Measurements from ENCODE around the gene TMEM61.

Gene TMEM61

DNA sequence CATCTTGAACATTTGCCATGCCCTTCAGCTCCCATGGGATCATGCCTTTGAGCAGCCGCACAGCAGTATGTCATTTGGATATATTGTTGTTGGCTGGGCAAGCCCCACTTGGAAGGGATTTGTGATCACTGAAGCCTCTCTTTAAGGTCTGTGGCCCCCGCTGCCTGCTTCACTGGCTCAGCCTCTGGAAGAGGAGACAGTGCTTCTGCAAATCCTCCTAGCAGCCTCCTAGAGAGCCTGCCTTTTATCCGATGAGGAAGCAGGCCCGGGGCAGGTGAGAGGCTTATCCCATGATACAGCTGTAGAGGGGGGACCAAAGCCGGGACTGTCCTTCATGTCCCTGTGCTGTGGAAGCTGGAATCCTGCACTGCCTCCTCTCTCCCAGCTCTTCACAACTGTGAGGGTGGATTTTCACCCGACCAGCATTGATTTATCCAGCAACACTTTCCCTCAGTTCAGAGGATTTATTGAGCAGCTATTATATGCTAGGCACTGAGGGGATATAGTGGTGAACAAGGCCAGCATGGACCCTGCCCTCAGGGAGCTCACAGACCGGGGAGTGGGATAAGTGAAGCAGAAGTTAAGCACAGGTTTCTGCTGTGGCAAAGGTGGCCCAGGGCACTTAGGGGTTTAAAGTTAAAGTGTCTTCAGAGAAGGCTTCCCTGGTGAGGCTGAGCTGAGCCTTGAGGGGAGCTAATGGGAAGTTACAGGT lies 3.9 kb downstream of the TMEM61 start:
- FAIRE-seq = peak; percentile 5

DNA sequence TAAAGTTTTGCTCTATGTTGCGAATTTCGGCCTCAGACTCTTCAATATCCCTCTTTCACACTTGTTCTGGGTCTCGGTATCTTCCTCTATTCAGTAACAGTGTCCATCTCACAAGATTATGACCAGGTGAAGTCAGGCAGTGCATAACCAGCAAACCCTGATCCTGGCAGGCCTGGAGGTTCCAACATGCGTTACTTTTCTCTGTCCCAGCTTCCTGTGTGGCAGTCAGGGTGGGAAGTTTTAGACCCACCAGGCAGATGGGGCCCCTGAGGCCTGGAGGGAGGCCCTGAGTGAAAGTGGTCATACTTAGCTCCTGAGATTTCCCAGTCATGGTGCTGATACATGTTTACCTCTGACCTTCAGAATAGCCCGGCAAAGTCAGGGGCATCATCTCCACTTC lies 5.1 kb downstream of the TMEM61 start:
- FAIRE-seq (no peak), DNase-seq (ENCODE audit: low spot score) (no peak)

More for the DNA sequence above, 3.9 kb downstream of the TMEM61 start:
- no peak for DNase-seq (ENCODE audit: low spot score)

DNA sequence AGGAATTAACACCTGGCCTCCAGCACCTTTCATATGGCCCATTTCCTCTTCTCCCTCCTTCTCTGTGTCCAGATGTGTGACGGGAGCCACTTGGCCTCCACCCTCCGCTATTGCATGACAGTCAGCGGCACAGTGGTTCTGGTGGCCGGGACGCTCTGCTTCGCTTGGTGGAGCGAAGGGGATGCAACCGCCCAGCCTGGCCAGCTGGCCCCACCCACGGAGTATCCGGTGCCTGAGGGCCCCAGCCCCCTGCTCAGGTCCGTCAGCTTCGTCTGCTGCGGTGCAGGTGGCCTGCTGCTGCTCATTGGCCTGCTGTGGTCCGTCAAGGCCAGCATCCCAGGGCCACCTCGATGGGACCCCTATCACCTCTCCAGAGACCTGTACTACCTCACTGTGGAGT lies 5.6 kb downstream of the TMEM61 start:
- FAIRE-seq (no peak), DNase-seq (ENCODE audit: low spot score) (no peak)

DNA sequence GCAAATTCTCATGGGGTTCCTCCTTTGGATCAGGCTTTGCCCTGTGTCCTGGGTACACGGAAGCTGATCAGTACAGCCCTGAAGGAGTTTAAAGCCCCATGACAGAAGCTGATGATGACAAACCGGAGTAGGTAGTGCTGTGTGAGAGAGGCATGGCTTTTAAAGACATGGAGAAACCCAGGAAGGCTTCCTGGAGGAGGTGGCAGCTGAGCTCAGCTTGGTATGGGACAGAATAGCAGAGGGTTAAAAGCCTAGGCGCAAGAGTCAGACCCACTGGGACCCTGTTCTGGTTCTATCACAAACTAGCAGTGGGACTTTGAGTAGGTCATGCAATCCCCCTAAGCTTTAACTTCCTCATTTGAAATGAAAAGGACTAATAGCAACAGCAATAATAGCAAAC lies 6.1 kb downstream of the TMEM61 start:
- no peak for FAIRE-seq
- no peak for DNase-seq (ENCODE audit: low spot score)

DNA sequence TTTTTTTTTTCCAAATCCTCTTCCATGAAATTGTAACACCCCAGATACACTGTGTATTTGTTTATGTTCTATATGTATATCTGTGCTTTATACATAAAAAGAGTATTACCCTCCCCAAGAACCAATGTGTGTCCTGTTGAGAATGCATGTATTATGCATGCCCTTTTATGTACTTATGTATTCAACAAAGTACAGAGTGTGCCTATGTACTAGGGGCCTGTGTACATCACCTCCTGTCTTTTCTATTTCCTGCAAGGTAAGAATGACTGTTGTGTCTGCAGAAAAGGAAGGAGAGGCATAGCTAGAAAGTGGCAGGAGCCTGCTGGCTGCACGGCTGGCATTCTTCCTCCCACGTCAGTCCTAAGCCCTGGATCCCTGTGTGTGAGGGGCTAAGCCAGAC lies 7.0 kb downstream of the TMEM61 start:
- DNase-seq (ENCODE audit: low spot score) (no peak), FAIRE-seq (no peak)

DNA sequence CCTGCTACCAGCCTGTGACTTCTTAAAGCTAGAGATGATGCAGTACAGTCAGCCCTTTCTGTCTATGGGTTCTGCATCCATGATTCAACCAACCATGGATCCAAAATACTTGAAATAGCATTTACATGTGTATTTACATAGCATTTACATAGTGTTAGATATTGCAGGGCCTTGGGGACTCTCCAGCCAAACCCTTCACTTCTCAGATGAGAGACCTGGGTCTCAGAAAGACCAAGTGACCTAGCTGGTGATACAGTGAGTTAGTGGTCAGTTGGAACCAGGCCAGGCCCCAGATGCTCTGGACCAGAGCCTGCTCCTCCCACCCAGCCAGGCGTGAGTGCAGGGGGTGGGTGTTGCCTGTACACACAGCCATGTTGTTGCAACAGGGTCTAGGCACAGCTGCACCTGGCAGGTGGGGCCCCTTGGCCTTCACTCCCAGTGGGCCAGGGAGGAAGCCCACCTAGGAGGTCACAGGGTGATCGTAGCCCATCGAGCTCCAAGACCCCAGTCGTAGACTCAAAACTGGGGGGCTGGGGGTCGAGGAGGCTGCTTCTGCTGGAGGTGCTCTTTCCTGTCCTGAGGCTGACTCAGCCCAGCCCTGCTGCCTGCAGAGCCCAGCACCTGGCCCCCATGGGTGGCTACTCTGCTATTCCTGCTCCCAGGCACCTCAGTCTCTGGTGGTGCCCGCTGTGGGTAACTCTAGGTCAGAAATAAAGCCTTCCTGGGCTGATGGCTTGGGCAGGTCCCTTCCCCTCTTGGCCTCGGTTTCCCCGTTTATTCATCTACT lies 7.7 kb downstream of the TMEM61 start:
- DNase-seq (ENCODE audit: low spot score) = no peak
- no peak for FAIRE-seq

- DNase-seq (ENCODE audit: low spot score) = no peak
Measured at GRCh38 chr1:54988975-54989374, 8.5 kb downstream of the TMEM61 start.

DNA sequence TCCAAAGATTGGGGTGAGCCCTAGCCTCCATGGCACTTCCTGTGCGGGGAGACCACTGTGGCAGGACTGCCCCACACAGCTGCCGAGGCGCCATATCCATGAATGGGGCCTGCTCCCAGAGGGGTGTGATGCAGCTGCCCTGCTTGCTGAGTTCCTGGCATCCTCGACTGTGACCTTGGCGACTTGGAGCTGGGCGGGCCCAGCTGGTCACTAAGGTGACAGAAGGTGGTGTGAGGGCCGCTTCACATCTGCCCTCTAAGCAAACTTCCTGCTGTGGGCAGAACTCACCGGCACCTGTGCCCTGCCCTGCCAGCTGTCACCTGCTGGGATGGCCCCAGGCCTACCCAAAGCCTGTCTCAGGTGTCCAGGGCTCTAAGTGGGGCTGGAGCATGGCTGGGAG lies 9.0 kb downstream of the TMEM61 start:
- FAIRE-seq = peak; percentile 5

More at GRCh38 chr1:54988975-54989374, 8.5 kb downstream of the TMEM61 start:
- no peak for FAIRE-seq

GRCh38 chr1:54989968-54990810 lies 9.8 kb downstream of the TMEM61 start:
- FAIRE-seq = no peak
- peak; percentile 21 for DNase-seq (ENCODE audit: low spot score)

More for the DNA sequence above, 9.0 kb downstream of the TMEM61 start:
- no peak for DNase-seq (ENCODE audit: low spot score)

DNA sequence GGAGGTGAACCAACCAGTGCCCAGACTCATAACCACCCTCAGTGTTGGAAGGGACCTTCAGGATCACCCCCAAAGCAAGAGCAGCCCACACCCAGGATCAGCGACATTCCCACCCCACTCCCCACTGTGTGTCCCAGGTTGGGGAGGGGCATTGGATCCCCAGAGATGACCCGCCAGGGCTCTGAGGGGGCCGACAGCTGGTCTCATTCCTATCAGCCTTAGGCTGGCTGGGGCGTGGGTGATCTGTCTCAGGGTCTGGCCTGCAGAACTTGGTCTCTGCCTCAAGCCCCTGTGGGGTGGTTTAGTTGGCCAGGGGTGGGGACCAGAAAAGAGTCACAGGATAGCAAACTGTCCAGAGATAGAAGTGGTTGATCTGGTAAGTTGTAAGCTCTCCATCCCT lies 10.5 kb downstream of the TMEM61 start:
- no peak for DNase-seq (ENCODE audit: low spot score)
- FAIRE-seq = no peak

DNA sequence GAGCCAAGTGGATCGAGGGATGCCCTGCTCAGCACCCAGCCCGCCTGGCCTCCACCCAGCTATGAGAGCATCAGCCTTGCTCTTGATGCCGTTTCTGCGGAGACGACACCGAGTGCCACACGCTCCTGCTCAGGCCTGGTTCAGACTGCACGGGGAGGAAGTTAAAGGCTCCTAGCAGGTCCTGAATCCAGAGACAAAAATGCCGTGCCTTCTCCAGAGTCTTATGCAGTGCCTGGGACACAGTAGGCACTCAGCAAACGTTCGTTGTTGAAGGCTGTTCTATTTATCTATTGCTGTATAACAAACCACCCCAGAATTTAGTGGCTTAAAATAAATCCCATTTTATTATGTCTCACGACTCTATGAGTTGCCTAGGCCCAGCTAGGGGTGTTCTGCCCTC lies 11.5 kb downstream of the TMEM61 start:
- DNase-seq (ENCODE audit: low spot score) = no peak
- FAIRE-seq = no peak

DNA sequence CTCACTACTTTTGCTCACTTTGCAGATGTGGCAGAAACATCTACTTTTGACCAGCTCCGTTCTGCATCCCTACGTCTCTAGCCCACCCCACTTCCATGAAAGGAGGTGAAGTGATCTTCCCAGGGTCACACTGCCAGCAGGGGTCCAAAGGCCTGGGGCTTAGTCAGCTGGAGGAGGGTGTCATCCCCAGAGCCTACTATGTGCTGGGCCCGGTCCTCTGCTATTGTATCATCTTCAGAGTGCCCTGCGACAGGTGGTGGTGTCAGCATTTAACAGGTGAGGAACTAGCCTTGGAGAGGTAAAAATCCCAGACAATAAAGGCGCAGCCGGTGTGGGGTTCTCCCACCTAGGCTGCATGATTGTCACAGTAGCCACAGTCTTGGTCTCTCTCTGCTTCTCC lies 12.7 kb downstream of the TMEM61 start:
- FAIRE-seq = no peak
- DNase-seq (ENCODE audit: low spot score) = no peak

- no peak for FAIRE-seq
- no peak for DNase-seq (ENCODE audit: low spot score)
Measured at GRCh38 chr1:54994355-54994990, 14.0 kb downstream of the TMEM61 start.

- FAIRE-seq (no peak), DNase-seq (ENCODE audit: low spot score) (no peak)
Measured at GRCh38 chr1:54995013-54995760, 14.8 kb downstream of the TMEM61 start.

GRCh38 chr1:54995835-54996234 lies 15.4 kb downstream of the TMEM61 start:
- DNase-seq (ENCODE audit: low spot score) = no peak
- FAIRE-seq = no peak

DNA sequence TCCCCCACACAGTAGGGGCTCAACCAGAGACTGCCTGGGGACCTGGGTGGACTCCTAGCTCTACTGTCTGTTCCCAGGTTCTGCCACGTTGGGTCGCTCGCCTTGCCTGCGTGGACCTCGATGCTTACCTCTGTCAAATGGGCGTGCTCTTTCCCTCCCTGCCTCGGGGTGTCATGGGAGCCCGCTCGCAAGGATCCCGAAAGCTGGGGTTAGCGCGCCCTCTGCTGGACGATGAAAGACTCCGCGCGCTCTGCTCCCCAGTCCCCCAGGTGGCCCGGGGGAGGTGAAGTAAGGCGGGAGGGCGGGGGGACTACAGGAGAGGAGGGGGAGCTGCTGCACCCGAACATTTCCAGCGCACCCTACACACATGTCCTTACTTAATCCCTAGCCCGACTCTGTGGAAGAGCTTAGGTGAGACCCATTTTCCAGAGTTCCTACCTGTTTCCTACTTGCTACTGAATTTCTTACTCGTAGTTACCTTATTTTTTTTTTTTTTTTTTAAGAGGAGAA lies 16.0 kb downstream of the TMEM61 start:
- peak; percentile 95 for FAIRE-seq

GRCh38 chr1:54996869-54997710 lies 16.7 kb downstream of the TMEM61 start:
- FAIRE-seq (no peak), DNase-seq (ENCODE audit: low spot score) (peak; percentile 34)

More for the DNA sequence above, 16.0 kb downstream of the TMEM61 start:
- DNase-seq (ENCODE audit: low spot score) = peak; percentile 91

- no peak for FAIRE-seq
Measured at GRCh38 chr1:54997711-54997986, 17.2 kb downstream of the TMEM61 start.

DNA sequence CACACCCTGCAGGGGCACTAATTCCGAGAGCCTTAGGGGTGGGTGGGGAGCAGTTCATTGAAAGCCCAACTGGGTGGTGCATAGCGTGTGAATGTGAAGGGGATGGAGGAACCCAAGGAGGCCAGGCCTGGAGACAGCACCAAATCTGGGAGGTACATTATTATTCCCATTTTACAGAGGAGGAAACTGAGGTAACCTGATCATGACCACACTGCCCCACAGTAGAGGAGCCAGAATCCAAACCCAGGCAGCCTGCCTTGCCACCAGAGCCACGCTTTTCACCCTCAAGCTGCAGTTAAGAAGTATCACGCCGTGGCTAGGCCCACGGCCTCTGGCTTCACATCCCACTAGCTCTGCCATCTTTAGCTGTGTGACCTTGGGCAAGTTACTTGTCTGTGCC lies 17.7 kb downstream of the TMEM61 start:
- DNase-seq (ENCODE audit: low spot score) (no peak), FAIRE-seq (no peak)

More at GRCh38 chr1:54997711-54997986, 17.2 kb downstream of the TMEM61 start:
- DNase-seq (ENCODE audit: low spot score) = no peak

GRCh38 chr1:54998677-54999076 lies 18.2 kb downstream of the TMEM61 start, which contains the start of gene BSND:
BSND (plus strand) TSS chr1:54998933; CDS start chr1:54999187, 254 bp downstream.
- no peak for FAIRE-seq

More at GRCh38 chr1:54998677-54999076, 18.2 kb downstream of the TMEM61 start, which contains the start of gene BSND:
- no peak for DNase-seq (ENCODE audit: low spot score)
